Amniotic stem cell (primary cell): ENCODE results near the gene ESPNL.

Experiments
- DNase-seq: peaks from one replicate; lab custom pipeline; 2025; lab: John Stamatoyannopoulos, UW

Gene ESPNL

GRCh38 chr2:238142382-238143205, 42.5 kb downstream of the ESPNL start:
- no peak for DNase-seq

- peak; percentile 26 for DNase-seq
Measured at GRCh38 chr2:238143239-238143951, 43.3 kb downstream of the ESPNL start.

GRCh38 chr2:238144262-238144661, 44.1 kb downstream of the ESPNL start:
- DNase-seq: no peak

- no peak for DNase-seq
Measured at GRCh38 chr2:238145046-238145445, 44.9 kb downstream of the ESPNL start.

GRCh38 chr2:238145851-238146250, 45.7 kb downstream of the ESPNL start:
- no peak for DNase-seq

- no peak for DNase-seq
Measured at GRCh38 chr2:238146884-238147544, 46.9 kb downstream of the ESPNL start.

GRCh38 chr2:238148981-238149380, 48.8 kb downstream of the ESPNL start:
- DNase-seq: no peak

- no peak for DNase-seq
Measured at GRCh38 chr2:238149841-238150572, 49.9 kb downstream of the ESPNL start.

- DNase-seq: no peak
Measured at GRCh38 chr2:238150686-238151085, 50.5 kb downstream of the ESPNL start.

- no peak for DNase-seq
Measured at GRCh38 chr2:238151205-238151604, 51.1 kb downstream of the ESPNL start.

GRCh38 chr2:238151628-238152235, 51.6 kb downstream of the ESPNL start:
- no peak for DNase-seq

- no peak for DNase-seq
Measured at GRCh38 chr2:238152771-238153688, 52.9 kb downstream of the ESPNL start.

- no peak for DNase-seq
Measured at GRCh38 chr2:238154570-238154969, 54.4 kb downstream of the ESPNL start.

GRCh38 chr2:238155051-238155760, 55.1 kb downstream of the ESPNL start:
- peak; percentile 91 for DNase-seq

GRCh38 chr2:238155761-238156694, 55.9 kb downstream of the ESPNL start:
- DNase-seq: no peak

GRCh38 chr2:238157506-238158017, 57.4 kb downstream of the ESPNL start:
- DNase-seq: no peak

GRCh38 chr2:238158018-238158508, 57.9 kb downstream of the ESPNL start:
- no peak for DNase-seq

GRCh38 chr2:238158509-238159070, 58.5 kb downstream of the ESPNL start, which contains the start of gene ERFE:
TSS of gene ERFE (plus strand) at chr2:238158970. CDS start at chr2:238159008, 38 bp downstream.
- DNase-seq: no peak
